ENCODE results near the gene DPYSL3.

The DPYSL3 gene

GRCh38 chr5:147450606-147451005 is 59.3 kb downstream of the DPYSL3 start:
- H3K9me3 Mint-ChIP-seq, result no peaks in the 10 kb centered on the region
- H3K27ac Mint-ChIP-seq, result no peak overlapping the region
- H3K4me1 Mint-ChIP-seq (ENCODE audit: low read depth), result peaks cover 7% of the 10 kb centered on the region
- no peak for DNase-seq
- no peak overlapping the region for H3K4me3 Mint-ChIP-seq
- H3K36me3 Mint-ChIP-seq (ENCODE audit: low read depth), result no peaks in the 10 kb centered on the region
- peaks cover 66% of the 10 kb centered on the region for H3K27me3 Mint-ChIP-seq

DNA sequence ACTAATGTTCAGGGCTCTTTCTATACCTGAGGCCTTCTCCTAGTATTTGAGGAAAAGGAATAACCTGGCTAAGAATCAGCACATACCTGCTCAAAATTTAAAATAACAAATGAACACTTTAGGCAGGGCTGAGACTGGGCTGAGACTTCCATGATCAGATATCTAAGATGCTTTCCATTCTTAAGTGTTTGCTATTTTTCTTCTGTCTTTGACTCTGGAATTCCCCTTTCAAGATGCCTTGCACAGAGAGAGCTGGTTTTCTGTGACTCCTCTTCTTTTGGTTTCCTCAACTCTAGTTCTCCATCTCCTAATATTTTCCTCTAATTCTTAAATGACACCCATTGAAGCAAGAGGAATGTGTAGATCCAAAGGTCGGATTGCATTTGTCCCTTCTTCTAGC is 61.1 kb downstream of the DPYSL3 start:
- H3K27ac Mint-ChIP-seq, result no peak overlapping the region
- H3K9me3 Mint-ChIP-seq, result no peaks in the 10 kb centered on the region
- no peaks in the 10 kb centered on the region for H3K36me3 Mint-ChIP-seq (ENCODE audit: low read depth)
- no peak for DNase-seq
- H3K4me1 Mint-ChIP-seq (ENCODE audit: low read depth), result peaks cover 6% of the 10 kb centered on the region
- H3K4me3 Mint-ChIP-seq, result no peak overlapping the region
- H3K27me3 Mint-ChIP-seq, result peaks cover 48% of the 10 kb centered on the region

- Mint-ChIP-seq H3K27me3 (peaks cover 39% of the 10 kb centered on the region), H3K9me3 (no peaks in the 10 kb centered on the region), H3K36me3 (ENCODE audit: low read depth) (no peaks in the 10 kb centered on the region), H3K27ac (no peak overlapping the region), H3K4me3 (no peak overlapping the region), H3K4me1 (ENCODE audit: low read depth) (no peaks in the 10 kb centered on the region)
- DNase-seq, result no peak
Observed at GRCh38 chr5:147446523-147446922, 63.3 kb downstream of the DPYSL3 start.

GRCh38 chr5:147445917-147446316 is 64.0 kb downstream of the DPYSL3 start:
- no peaks in the 10 kb centered on the region for H3K4me1 Mint-ChIP-seq (ENCODE audit: low read depth)
- H3K4me3 Mint-ChIP-seq, result no peak overlapping the region
- H3K27ac Mint-ChIP-seq, result no peak overlapping the region
- no peaks in the 10 kb centered on the region for H3K36me3 Mint-ChIP-seq (ENCODE audit: low read depth)
- no peaks in the 10 kb centered on the region for H3K9me3 Mint-ChIP-seq
- H3K27me3 Mint-ChIP-seq, result peaks cover 33% of the 10 kb centered on the region
- DNase-seq, result no peak

GRCh38 chr5:147445090-147445489 is 64.8 kb downstream of the DPYSL3 start:
- DNase-seq, result no peak
- Mint-ChIP-seq H3K9me3 (no peaks in the 10 kb centered on the region), H3K27me3 (peaks cover 26% of the 10 kb centered on the region)

GRCh38 chr5:147442224-147442623 is 67.6 kb downstream of the DPYSL3 start:
- no peak for DNase-seq
- Mint-ChIP-seq H3K9me3 (no peaks in the 10 kb centered on the region), H3K36me3 (ENCODE audit: low read depth) (no peaks in the 10 kb centered on the region), H3K27ac (no peak overlapping the region), H3K27me3 (peaks cover 12% of the 10 kb centered on the region), H3K4me1 (ENCODE audit: low read depth) (no peaks in the 10 kb centered on the region), H3K4me3 (no peak overlapping the region)

More at GRCh38 chr5:147445090-147445489, 64.8 kb downstream of the DPYSL3 start:
- no peaks in the 10 kb centered on the region for H3K36me3 Mint-ChIP-seq (ENCODE audit: low read depth)
- H3K4me3 Mint-ChIP-seq, result no peak overlapping the region
- no peaks in the 10 kb centered on the region for H3K4me1 Mint-ChIP-seq (ENCODE audit: low read depth)
- H3K27ac Mint-ChIP-seq, result no peak overlapping the region

GRCh38 chr5:147441191-147441695 is 68.6 kb downstream of the DPYSL3 start:
- Mint-ChIP-seq H3K4me1 (ENCODE audit: low read depth) (no peaks in the 10 kb centered on the region), H3K9me3 (no peaks in the 10 kb centered on the region), H3K4me3 (no peak overlapping the region), H3K36me3 (ENCODE audit: low read depth) (no peaks in the 10 kb centered on the region), H3K27me3 (peaks cover 12% of the 10 kb centered on the region), H3K27ac (no peak overlapping the region)
- DNase-seq, result no peak

DNA sequence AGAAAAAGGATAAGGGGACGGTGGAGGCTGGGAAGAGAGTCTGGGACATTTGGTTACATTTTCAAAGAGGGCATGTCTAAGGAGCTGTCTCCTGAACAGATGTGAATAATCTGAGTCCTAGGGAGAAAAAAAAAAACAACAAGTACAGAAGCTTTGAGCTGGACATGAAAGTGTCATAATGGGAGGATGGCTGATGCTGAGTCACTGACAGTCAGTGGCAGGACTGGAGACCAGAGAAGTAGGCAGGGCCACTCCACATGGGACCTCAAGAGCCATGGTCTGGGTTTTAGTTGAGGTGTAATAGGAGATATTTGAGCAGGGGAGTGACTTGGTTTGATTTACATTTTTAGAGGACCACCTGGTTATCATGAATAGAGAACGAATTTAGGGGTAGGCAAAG is 70.6 kb downstream of the DPYSL3 start:
- Mint-ChIP-seq H3K27me3 (peaks cover 12% of the 10 kb centered on the region), H3K9me3 (no peaks in the 10 kb centered on the region), H3K27ac (no peak overlapping the region), H3K4me1 (ENCODE audit: low read depth) (no peaks in the 10 kb centered on the region), H3K4me3 (no peak overlapping the region), H3K36me3 (ENCODE audit: low read depth) (no peaks in the 10 kb centered on the region)
- DNase-seq, result no peak

GRCh38 chr5:147437161-147437596 is 72.7 kb downstream of the DPYSL3 start:
- Mint-ChIP-seq H3K9me3 (no peaks in the 10 kb centered on the region), H3K4me1 (ENCODE audit: low read depth) (no peaks in the 10 kb centered on the region), H3K36me3 (ENCODE audit: low read depth) (no peaks in the 10 kb centered on the region), H3K27me3 (peaks cover 6% of the 10 kb centered on the region), H3K4me3 (no peak overlapping the region), H3K27ac (no peak overlapping the region)
- no peak for DNase-seq

GRCh38 chr5:147436596-147436995 is 73.3 kb downstream of the DPYSL3 start:
- Mint-ChIP-seq H3K4me3 (no peak overlapping the region), H3K4me1 (ENCODE audit: low read depth) (no peaks in the 10 kb centered on the region), H3K27ac (no peak overlapping the region), H3K27me3 (peaks cover 7% of the 10 kb centered on the region), H3K36me3 (ENCODE audit: low read depth) (no peaks in the 10 kb centered on the region), H3K9me3 (no peaks in the 10 kb centered on the region)
- DNase-seq, result no peak

GRCh38 chr5:147434049-147434448 is 75.8 kb downstream of the DPYSL3 start:
- Mint-ChIP-seq H3K36me3 (ENCODE audit: low read depth) (no peaks in the 10 kb centered on the region), H3K4me1 (ENCODE audit: low read depth) (no peaks in the 10 kb centered on the region), H3K9me3 (no peaks in the 10 kb centered on the region), H3K27me3 (peaks cover 3% of the 10 kb centered on the region), H3K27ac (no peak overlapping the region), H3K4me3 (no peak overlapping the region)
- DNase-seq, result no peak

DNA sequence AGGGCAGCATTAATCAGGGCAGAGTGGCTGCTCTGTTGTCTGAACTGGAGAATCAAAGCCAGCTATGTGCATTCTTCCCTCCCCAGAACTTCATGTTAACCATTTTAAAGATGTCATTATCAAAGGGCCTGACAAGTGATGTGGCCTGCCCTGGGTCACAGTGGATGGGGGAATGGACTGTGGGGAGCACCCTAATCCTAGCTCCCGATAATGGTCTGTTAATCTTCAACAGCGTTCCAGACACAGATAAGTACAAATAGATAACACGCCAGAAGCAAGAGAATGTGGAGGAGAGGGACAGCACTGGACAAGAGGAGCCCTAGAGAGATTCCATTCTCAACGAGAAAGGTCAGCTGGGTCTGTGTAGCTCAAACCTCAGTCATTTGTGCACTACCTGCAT is 77.5 kb downstream of the DPYSL3 start:
- no peaks in the 10 kb centered on the region for H3K4me1 Mint-ChIP-seq (ENCODE audit: low read depth)
- no peak overlapping the region for H3K27ac Mint-ChIP-seq
- no peaks in the 10 kb centered on the region for H3K9me3 Mint-ChIP-seq
- no peak overlapping the region for H3K4me3 Mint-ChIP-seq
- no peak for DNase-seq
- H3K36me3 Mint-ChIP-seq (ENCODE audit: low read depth), result no peaks in the 10 kb centered on the region
- peaks cover 7% of the 10 kb centered on the region for H3K27me3 Mint-ChIP-seq

DNA sequence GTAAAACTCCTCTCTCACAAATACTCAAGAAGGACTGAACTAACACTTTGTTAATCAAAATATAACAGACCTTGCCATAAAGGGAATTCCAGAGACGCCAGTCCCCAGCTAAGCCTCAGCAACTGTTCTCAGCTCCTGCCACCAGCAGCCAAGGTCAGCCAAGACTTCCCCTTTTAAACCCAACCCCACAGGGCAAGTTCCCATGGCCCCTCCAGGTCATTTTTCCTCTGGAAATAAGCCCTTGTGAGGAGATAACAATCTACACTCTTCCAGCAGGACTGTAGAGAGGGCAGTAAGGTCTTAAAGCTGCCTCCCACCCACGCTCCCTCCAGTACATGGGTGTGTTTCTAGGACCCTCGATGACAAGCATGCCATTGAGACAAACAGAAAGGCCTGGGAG is 78.3 kb downstream of the DPYSL3 start:
- Mint-ChIP-seq H3K9me3 (no peaks in the 10 kb centered on the region), H3K27me3 (peaks cover 7% of the 10 kb centered on the region), H3K4me3 (no peak overlapping the region), H3K4me1 (ENCODE audit: low read depth) (no peaks in the 10 kb centered on the region), H3K36me3 (ENCODE audit: low read depth) (no peaks in the 10 kb centered on the region), H3K27ac (no peak overlapping the region)
- no peak for DNase-seq

GRCh38 chr5:147430628-147431027 is 79.2 kb downstream of the DPYSL3 start:
- peaks cover 7% of the 10 kb centered on the region for H3K27me3 Mint-ChIP-seq
- no peak overlapping the region for H3K27ac Mint-ChIP-seq
- H3K4me1 Mint-ChIP-seq (ENCODE audit: low read depth), result no peaks in the 10 kb centered on the region

GRCh38 chr5:147427521-147428401 is 82.1 kb downstream of the DPYSL3 start:
- no peaks in the 10 kb centered on the region for H3K4me1 Mint-ChIP-seq (ENCODE audit: low read depth)
- no peaks in the 10 kb centered on the region for H3K9me3 Mint-ChIP-seq
- H3K36me3 Mint-ChIP-seq (ENCODE audit: low read depth), result no peaks in the 10 kb centered on the region
- no peak overlapping the region for H3K27ac Mint-ChIP-seq
- peaks cover 7% of the 10 kb centered on the region for H3K27me3 Mint-ChIP-seq
- H3K4me3 Mint-ChIP-seq, result no peak overlapping the region
- no peak for DNase-seq

More at GRCh38 chr5:147430628-147431027, 79.2 kb downstream of the DPYSL3 start:
- no peaks in the 10 kb centered on the region for H3K9me3 Mint-ChIP-seq
- no peaks in the 10 kb centered on the region for H3K36me3 Mint-ChIP-seq (ENCODE audit: low read depth)
- no peak for DNase-seq
- H3K4me3 Mint-ChIP-seq, result no peak overlapping the region
